ENCODE data around the gene MS4A13.
"Not testable (repeated sequence)": the region's sequence is repeated elsewhere in the genome, so short reads cannot be mapped to it uniquely, and the experiment has no call there.

The MS4A13 gene, protein sequence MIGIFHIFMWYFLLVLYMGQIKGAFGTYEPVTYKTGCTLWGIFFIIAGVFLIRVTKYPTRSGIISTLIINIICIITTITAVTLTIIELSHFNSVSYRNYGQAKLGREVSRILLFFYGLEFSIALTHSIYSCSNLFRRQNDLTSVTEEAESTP

DNA sequence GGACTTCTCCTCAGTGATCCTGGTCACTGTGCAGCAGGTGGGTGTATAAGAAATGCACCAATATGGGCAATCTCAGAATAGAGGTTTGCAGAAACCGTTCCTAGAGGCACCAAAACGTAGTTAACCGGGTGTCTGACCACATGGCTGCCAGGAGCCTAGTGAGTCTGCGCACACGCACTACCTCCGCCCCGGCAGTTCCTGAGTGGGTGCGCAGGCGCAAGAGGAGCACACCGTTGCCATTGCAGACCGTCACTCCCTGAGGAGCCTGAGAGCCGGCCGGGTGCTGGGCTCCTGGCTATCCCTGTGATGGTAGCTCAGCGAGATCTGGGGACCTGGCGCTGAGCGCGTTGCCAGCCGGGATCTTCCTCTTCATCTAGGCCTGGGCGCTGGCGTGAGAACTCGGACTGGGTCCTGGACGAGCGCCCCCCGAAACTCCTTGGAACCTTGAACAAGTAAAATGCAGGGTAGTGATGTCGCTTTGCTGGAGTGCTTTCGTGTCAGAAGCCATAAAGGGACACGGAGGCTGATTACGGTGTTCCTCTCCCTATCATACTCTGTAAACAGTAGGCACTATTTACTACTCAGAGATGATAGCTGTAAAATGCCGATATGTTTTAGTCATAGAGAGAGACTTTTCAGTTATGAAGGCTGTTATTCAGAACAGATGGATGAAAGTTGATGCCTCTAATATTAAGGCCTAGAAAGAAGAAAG is at the start of gene MS4A13:
MS4A13 (plus strand) TSS at position 249 of the 712 bp plus-strand sequence. CDS start 2,692 bp downstream, outside the sequence.
- no peak for DNase-seq (ENCODE audit: low read depth in 2 of 2)

DNA sequence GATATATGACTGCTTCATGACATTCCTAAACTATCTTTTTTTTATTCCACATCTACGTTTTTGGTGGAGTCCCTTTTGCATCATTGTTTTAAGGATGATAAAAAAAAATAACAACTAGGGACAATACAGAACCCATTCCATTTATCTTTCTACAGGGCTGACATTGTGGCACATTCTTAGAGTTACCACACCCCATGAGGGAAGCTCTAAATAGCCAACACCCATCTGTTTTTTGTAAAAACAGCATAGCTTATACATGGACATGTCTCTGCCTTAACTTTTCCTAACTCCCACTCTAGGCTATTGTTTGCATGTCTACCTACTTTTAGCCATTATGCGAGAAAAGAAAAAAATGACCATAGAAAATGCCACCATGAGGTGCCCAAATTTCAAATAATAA is 46.4 kb upstream of the MS4A13 start:
- DNase-seq (ENCODE audit: low read depth in 2 of 2) = no peak

DNA sequence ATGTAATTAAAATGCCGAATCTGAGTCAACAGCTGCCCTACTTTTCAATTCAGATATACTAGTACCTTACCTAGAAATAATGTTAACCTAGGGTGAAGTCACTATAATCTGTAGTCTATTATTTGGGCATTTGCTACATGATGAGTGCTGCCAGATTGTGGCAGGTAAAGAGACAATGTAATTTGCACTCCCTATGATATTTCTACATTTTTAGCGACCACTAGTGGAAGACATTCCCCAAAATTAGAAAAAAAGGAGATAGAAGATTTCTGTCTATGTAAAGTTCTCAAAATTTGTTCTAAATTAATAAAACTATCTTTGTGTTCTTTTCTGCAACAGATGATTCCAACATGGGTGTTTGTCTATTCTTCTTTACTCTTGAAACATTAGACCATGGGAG is 45.5 kb upstream of the MS4A13 start:
- DNase-seq (ENCODE audit: low read depth in 2 of 2) = no peak

DNA sequence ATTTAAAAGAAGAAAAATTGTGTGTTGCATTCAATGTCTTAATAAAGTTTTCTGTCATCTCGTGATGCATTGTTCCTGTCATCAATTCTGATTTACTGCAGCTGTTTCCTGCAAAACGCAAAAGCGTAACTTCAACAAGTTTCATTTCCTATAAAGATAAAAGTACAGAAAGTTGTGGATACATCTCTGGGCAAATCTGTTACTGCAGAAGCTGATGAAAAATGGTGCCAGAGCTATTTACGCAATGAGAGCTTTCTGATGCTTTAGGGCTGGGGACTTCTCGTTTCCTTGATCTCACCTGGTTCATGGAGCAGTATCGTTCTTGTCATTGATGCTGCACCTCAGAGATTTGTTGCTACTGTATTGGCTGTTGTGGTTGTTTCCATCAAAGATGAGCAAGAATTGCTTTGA is 38.2 kb upstream of the MS4A13 start:
- DNase-seq (ENCODE audit: low read depth in 2 of 2) = no peak

DNA sequence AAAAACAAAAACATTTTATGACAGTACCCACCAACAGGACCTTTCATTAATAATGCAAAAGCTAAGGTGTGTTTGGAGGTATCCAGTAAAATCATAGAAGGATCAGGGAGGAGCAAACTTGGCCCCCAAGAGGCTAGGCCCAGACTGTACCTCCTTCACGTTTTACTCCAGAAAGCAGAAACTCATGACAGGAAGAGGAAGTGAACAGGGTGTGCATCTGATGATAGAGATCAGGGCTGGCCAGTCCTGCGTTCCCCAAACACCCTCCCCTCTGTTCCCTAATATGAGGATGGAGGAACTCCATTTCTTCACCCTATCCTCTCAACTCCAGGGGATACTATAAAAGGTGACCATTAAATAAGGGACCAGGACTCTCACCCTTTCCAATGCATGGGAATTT is 32.8 kb upstream of the MS4A13 start:
- no peak for DNase-seq (ENCODE audit: low read depth in 2 of 2)

DNA sequence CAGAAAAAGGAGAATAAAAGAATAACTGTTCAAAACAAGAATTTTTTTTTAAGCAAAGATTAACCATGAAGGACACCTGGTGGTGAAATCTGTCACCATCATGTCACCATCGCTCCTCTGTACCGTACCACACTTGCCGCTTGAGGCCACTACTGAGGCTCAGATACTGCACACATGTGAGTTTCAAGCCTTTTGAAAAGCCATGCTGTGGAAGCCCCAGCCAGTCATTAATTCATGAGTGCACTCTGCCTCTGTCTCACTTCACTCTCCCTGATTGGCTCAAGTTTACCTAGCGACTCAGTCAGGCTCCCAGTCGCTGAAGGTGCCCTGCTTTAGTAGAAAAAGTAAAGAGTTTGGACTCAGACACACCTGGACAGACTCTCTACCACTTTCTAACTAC is 29.2 kb upstream of the MS4A13 start:
- DNase-seq (ENCODE audit: low read depth in 2 of 2) = no peak

DNA sequence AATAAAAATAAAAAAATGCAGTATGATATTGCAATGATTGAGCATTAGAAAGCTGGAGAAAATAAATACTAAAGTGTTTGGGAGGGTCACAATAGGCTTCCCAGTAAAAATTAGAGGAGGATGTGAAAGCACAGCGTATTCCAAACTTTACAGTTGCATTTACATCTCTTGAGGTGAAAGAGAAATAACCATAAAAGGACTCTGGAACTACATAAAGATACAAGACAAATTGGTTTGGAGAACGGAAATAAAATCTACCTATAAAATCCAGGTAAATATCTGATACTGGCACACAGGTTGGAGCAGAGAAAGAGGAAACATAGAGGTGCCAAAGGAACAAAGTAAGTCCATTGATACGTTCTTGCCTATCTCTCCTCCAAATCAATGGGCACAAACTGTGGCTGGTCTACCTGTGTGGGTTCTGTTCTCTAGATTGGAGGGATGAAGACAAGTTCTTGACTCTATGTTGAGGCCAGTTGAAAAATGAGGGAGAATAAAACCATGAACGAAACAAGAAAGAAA is 22.6 kb upstream of the MS4A13 start, which contains the start of gene MS4A12:
MS4A12 (plus strand) TSS at position 291 of the 522 bp plus-strand sequence. CDS start 4,541 bp downstream, outside the sequence.
- no peak for DNase-seq (ENCODE audit: low read depth in 2 of 2)

DNA sequence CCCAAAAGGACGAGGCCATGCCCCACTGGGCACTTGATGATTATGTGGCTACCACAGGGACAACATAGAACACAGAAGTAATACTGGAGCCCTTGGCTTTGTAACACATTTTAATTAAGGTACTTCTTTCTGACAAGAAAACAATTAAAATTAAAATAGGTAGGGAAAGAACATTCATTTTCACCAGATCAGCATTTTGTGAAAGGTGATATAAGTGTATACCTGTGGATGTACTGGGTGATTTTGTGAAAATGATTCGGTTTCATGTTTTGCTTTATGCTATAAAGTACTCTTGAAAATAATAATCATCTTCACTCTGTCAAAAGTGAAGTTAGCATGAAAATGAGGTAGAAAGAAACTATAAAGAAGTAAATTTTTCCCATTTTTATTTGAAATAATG is 21.7 kb upstream of the MS4A13 start:
- no peak for DNase-seq (ENCODE audit: low read depth in 2 of 2)

DNA sequence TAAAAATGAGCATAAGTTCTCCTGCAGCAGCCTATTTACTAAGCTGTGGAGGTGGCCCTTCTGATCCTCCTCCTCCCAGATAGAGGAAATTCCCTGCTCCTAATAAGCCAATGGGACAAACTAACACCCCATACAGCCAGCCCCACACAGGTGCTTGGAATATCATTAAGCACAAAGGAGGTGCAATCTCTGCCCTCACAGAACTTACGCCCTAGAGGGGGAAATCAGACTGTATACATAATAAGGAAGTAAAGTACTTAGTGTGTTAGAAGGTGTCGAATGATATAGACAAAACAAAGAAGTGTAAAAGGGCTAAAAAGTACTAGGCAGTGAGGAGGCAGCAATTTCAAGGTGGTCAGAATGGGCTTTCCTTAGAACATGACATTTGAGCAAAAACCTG is 16.8 kb upstream of the MS4A13 start:
- no peak for DNase-seq (ENCODE audit: low read depth in 2 of 2)

DNA sequence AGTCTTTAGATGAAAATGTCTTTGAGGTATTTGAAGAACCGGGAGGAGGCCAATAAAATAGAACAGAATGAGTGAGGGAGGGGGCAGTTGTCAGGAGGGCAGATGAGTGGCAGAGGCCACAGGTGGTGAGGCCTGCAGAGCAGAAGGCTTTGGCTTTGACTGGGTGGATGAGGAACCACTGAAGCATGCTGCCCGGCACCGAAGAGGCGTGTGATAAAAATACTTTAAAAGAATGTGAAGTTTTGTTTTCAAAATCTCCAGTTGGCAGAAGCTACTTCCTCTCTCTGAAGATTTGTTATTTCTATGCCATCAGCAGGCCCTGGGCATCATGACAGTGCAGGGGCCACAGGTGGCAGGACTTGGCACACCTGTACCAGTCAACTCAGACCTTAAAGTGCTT is 16.3 kb upstream of the MS4A13 start:
- no peak for DNase-seq (ENCODE audit: low read depth in 2 of 2)

DNA sequence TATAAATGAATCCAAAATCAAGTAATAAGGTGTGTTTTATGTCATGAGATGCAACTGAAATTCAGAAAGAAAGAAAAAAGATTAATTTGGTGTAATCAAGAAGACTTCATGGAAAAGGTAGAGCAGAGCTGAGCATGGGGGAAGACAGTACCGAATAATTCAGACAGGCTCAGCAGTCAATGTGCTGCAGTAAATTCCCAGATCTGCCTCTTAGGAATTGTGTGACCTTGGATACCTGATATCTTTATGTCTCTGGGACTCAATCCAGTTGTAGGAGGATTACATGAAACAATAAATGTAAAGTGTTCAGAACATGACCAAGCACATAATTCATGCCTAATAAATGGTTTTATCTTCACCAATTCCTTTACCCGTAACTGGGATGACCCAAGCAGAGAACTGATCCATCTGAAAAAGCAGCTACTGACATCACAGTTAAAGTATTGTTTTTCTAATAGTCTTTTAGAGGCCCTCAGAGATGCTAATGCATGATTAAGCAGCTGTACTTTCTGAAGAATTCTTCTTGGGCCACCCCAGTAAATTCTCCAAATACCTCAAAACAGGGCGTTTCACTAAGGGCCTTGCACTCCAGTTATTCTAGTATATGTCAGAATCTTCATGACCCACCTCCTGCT is 14.8 kb upstream of the MS4A13 start:
- no peak for DNase-seq (ENCODE audit: low read depth in 2 of 2)

DNA sequence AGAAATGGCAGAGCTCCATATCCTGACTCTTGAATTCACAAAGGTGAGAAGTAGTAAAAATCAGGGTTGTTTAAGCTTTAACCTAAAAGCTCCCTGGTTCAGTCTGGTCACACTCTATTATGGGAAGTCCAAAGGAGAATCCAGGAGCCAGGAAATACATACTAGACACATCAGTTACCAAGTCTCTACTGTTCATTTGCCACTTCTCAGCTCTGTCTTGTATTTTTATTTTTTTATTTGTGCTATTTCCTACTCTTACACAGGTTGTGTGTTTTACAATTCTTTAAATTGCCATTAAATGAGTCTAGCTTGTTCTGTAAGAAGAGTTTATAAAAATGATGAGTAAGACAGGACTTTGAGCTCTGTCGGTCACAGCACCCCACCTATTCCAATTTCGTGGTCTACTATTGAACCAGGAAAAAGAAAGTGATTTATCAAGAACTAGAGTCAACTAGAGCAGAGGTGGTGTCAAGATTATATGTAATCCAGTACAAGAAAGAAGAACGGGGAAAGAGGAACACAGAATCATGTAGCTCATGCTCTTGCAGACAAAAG is 12.9 kb upstream of the MS4A13 start:
- DNase-seq (ENCODE audit: low read depth in 2 of 2) = no peak

DNA sequence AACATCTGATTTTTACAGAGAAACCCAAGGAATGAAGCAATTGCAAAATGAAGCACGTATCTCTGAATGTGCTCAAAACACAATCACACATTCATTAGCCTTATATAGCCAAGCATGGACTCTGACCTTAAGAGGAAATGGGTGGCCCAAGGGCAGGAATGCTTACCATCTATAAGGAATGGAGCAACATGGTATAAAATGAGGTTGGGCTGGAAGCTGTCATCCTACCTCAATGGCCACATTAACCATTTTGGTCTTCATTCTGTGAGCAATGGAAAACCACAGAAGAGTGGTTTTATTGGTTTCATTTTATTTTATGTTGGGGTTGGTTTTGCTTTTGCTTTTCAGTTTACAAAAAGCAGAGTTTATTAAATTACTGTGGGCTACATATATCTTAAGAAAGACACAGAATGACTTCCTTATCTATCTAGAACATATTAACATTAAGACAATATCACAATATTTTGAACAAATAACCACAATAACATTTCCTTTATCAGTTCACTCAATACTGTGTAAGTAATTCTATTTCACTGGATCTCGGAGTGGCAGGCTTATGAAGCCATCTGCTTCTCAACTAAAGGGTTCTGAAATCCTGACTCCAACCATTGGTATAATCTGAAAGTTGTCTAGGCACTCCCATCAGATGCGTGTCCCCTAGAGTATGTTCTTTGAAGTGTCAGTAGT is 10.8 kb upstream of the MS4A13 start:
- DNase-seq (ENCODE audit: low read depth in 2 of 2) = no peak

DNA sequence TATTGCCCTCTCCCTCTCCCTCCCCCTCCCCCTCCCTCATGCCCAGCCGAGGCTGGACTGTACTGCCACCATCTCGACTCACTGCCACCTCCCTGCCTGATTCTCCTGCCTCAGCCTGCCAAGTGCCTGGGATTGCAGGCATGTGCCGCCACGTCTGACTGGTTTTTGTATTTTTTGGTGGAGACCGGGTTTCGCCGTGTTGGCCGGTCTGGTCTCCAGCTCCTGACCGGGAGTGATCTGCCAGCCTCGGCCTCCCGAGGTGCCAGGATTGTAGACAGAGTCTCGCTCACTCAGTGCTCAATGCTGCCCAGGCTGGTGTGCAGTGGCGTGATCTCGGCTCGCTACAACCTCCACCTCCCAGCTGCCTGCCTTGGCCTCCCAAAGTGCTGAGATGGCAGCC is 5.6 kb upstream of the MS4A13 start:
- not testable (repeated sequence) for DNase-seq (ENCODE audit: low read depth in 2 of 2)

DNA sequence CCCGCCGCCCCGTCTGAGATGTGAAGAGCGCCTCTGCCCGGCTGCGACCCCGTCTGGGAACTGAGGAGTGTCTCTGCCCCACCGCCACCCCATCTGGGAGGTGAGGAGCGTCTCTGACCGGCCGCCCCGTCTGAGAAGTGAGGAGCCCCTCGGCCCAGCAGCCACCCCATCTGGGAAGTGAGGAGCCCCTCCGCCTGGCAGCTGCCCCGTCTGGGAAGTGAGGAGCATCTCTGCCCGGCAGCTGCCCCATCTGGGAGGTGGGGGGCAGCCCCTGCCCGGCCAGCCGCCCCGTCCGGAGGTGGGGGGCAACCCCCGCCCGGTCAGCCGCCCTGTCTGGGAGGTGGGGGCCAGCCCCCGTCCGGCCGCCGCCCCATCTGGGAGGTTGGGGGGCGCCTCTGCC is 5.0 kb upstream of the MS4A13 start:
- not testable (repeated sequence) for DNase-seq (ENCODE audit: low read depth in 2 of 2)

DNA sequence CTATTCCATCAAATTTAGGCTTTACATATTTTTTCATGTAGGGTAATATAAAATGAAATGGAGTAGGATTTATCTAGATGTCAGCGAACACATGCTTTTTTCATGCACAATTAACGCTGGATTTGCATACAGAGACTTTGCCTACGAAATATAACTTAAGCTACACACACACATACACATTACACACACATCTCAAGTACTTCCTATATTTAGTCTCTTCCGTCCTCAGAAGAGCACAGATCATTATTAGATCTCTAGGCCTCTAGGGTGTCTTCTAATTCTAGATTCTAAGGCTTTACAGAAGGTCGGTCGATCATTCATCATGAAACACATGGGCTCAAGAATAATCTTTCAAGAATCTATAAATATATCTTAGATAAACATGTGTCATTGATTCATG is 3.8 kb upstream of the MS4A13 start:
- no peak for DNase-seq (ENCODE audit: low read depth in 2 of 2)

DNA sequence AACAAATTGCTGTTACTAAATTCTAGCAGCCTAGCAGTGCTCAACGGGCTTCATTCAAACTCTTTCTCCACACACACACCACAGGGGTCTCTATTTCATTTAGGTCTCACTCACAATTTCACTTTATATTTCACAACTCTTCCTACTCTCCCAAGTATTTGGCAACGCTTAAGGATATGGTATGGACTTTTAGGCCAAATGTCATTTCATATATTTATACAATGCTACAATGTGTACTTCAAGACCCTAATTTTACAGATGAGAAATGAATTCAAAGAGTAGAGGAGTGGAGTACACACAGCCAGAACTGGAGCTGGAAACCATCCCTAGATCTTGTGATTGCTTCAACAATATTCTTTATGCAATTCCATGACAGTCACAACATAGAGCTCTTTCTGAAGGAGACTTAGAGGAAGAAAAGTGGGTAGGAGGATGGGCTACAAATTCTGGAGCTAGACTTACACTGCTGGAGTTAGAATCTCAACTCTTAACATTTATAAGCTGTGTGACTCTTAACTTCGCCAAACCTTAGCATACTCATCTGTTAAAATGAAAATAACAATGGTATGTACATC is 2.5 kb upstream of the MS4A13 start:
- DNase-seq (ENCODE audit: low read depth in 2 of 2) = no peak

DNA sequence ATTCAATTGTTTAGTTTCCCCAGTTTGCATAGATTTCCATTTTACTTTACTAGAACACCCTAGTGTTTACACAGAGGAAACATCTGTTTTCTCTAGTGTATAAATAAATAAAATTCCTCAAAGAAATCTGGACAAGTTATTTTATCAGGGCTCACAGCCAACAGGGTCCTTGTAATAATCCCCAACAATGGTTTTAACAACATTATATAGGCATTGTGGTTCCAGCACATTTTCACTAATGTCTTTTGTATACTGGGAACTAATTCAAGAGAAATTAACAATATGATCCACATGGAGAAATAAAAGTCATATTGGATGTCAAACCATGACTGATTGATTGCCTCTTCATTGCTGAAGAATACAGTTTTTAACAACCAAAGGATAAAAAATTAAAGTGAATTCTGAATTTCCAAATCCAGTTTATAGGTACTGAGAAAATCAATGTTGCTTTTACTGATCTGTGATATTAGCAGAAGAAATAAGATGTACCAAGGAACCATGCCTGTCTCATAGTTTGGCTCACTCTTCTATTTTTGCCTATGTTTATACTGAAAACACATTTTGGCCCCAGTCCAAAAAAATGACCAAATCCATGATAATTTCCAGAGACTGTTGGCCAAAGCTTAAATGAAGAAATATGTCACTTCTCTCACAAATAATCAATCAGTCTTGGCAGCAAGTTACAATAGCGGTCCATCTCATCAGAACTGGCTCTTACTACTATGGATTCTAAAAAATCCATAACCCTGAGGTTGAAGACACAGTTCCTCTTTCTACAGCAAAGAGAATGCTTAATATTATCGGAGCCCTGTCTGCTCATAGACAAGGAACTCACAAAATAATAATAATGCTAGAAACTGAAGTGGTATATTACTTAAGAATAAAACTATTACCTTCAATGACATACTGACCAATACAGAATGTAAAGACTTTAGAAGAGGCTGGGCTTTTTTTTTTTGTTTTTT is 1.4 kb upstream of the MS4A13 start:
- no peak for DNase-seq (ENCODE audit: low read depth in 2 of 2)

DNA sequence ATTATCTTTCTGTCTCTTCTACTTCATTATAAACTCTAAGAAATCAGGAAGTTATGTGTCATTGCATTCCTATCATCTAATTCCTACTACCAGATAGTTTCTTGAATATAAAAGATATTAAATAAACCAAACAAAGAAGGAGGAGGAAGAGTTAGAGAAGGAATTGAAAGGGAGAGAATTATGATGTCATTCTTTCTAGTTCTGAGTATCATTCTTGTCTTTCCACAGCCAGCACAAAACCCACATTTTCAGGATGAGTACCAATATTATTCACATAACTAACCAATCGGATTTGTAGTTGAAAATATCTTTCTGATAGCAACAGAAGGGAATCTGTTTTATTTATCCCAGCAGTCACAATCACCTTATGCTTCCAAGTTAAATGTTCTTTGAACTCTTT is 13.3 kb downstream of the MS4A13 start:
- no peak for DNase-seq (ENCODE audit: low read depth in 2 of 2)

DNA sequence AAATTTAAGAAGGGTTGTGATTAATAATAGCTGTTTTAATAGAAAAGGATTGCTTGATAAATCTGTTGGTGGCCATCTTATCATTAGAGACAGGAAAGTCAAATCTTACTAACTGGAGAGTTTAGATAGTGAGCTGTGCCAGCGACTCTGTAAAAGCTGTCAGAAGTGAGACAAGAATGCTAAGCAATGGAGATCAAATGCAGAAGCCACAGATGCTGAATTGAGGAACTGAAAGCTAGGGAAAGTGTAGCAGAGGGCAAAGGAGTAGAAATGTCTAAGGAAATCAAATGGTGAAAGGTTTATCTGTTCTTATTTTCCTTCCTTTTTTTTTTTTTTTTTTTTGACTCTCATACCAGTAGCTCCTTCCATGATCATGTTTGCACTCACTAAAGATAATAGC is 13.7 kb downstream of the MS4A13 start:
- no peak for DNase-seq (ENCODE audit: low read depth in 2 of 2)

Measured in stimulated activated CD4-positive, alpha-beta T cell treated with anti-CD3 and anti-CD28 coated beads, Interleukin-4, amount 100 ng/mL, for 48 hours (primary cell).